Keratinocyte (primary cell): ENCODE measurements around the gene BCOR. TPM values are rescaled to one million over a fixed set of nuclear protein-coding genes. Genes with fewer than 3 reads are reported as not detected.

Source experiments
- DNase-seq: peaks from one replicate; pipeline ENCODE4 v3.0.0-alpha.2; 2011; ENCODE audit warnings: low read depth, missing footprints, low spot score
- FAIRE-seq: peaks from 2 replicates; lab custom pipeline; 2011; peaks lifted over from hg19 to GRCh38; lab: Jason Lieb, UNC
- H2AFZ ChIP-seq: 2 replicates; pipeline ENCODE4 v1.6.0; 2012; ENCODE audit warnings: low read length, control low read depth, inconsistent platforms; ENCODE audit not compliant: control insufficient read depth
- H3K27ac ChIP-seq: 2 replicates; pipeline ENCODE4 v1.5.1; 2011; ENCODE audit warnings: low read length; ENCODE audit not compliant: control insufficient read depth, insufficient read depth
- H3K27me3 ChIP-seq: 3 replicates; pipeline ENCODE4 v1.6.0; 2011; ENCODE audit warnings: low read length; ENCODE audit not compliant: control insufficient read depth, insufficient read depth; ENCODE audit errors: extremely low read depth
- H3K36me3 ChIP-seq, 2 experiments: 2 replicates in 1 of 2; 3 replicates in 1 of 2; pipeline ENCODE4 v1.5.1; 2011; ENCODE audit warnings: low read length in 2 of 2, mild to moderate bottlenecking in 1 of 2; ENCODE audit not compliant: control insufficient read depth in 2 of 2, insufficient read depth in 2 of 2; ENCODE audit errors: extremely low read depth in 1 of 2
- H3K4me1 ChIP-seq: 3 replicates; pipeline ENCODE4 v1.5.1; 2011; ENCODE audit warnings: low read length; ENCODE audit not compliant: control insufficient read depth, insufficient read depth; ENCODE audit errors: extremely low read depth
- H3K4me2 ChIP-seq: 3 replicates; pipeline ENCODE4 v1.6.0; 2011; ENCODE audit warnings: low read depth, low read length; ENCODE audit not compliant: control insufficient read depth, insufficient read depth; ENCODE audit errors: extremely low read depth
- H3K4me3 ChIP-seq, 3 experiments: fragments of 200-600 bp in 1 of 3; sonication (generic) in 1 of 3; 2 replicates in 2 of 3; 3 replicates in 1 of 3; pipeline ENCODE4 v1.5.1; 2011 to 2016; ENCODE audit warnings: low read length in 3 of 3, mild to moderate bottlenecking in 3 of 3, control low read depth in 2 of 3, inconsistent platforms in 1 of 3, low read depth in 1 of 3, mixed read lengths in 1 of 3, mixed run types in 1 of 3, moderate library complexity in 1 of 3; ENCODE audit not compliant: control insufficient read depth in 2 of 3, insufficient read depth in 2 of 3; ENCODE audit errors: extremely low read depth in 1 of 3
- H3K79me2 ChIP-seq: 2 replicates; pipeline ENCODE4 v1.6.0; 2012; ENCODE audit warnings: low read length; ENCODE audit not compliant: control insufficient read depth, insufficient read depth
- H3K9ac ChIP-seq: 3 replicates; pipeline ENCODE4 v1.6.0; 2011; ENCODE audit warnings: low read length; ENCODE audit not compliant: control insufficient read depth, insufficient read depth; ENCODE audit errors: extremely low read depth
- H3K9me1 ChIP-seq: 3 replicates; pipeline ENCODE4 v1.6.0; 2011; ENCODE audit warnings: low read length; ENCODE audit not compliant: control insufficient read depth, insufficient read depth; ENCODE audit errors: extremely low read depth
- H3K9me3 ChIP-seq: 2 replicates; pipeline ENCODE4 v1.5.1; 2012; ENCODE audit warnings: low read depth, low read length; ENCODE audit not compliant: control insufficient read depth
- H4K20me1 ChIP-seq: 3 replicates; pipeline ENCODE4 v1.6.0; 2011; ENCODE audit warnings: low read length; ENCODE audit not compliant: control insufficient read depth, insufficient read depth; ENCODE audit errors: extremely low read depth
- EZH2 ChIP-seq: IDR thresholded peaks from one replicate; pipeline ENCODE4 v1.6.1; 2012; ENCODE audit warnings: inconsistent platforms, mild to moderate bottlenecking, low read length, moderate library complexity
- dilution Hi-C: fragments of 300-500 bp; cut with MboI; formaldehyde crosslinking; loops from one replicate; pipeline ENCODE4 v1.7.0; 2020; ENCODE audit warnings: low sequenced_read_pairs; ENCODE audit not compliant: extremely low pct_ligation_motif_present
- polyA plus RNA-seq, 5 experiments: library from polyadenylated mRNA; depleted of rRNA in 3 of 5; stranded (reverse) in 3 of 5; stranded (forward) in 1 of 5; unstranded in 1 of 5; fragments of >200 nt; gene quantifications; 1 replicate in 1 of 5; 2 replicates in 3 of 5; 3 replicates in 1 of 5; pipeline versions ENCODE4 v1.2.1 to v1.2.3, GENCODE V29; 2011 to 2012; ENCODE audit warnings: missing spikeins in 2 of 5, low read depth in 1 of 5, low replicate concordance in 1 of 5
- TF ChIP-seq, protein P1 (sequence below), 3 experiments: IDR thresholded peaks in 1 of 3; conservative IDR thresholded peaks in 1 of 3; optimal IDR thresholded peaks in 1 of 3; 2 replicates in 2 of 3; 3 replicates in 1 of 3; pipeline versions ENCODE3 to v1.5.1; 2011; ENCODE audit warnings: low read length in 3 of 3, mild to moderate bottlenecking in 3 of 3, moderate library complexity in 2 of 3, control low read depth in 1 of 3, inconsistent platforms in 1 of 3; ENCODE audit not compliant: insufficient read depth in 2 of 3; ENCODE audit errors: extremely low read depth in 1 of 3

The BCOR gene
- polyA plus RNA-seq, 1 donor (not counting 4 experiments of a cell fraction or from before 2014, with no cell fraction given): 5.0 TPM

DNA sequence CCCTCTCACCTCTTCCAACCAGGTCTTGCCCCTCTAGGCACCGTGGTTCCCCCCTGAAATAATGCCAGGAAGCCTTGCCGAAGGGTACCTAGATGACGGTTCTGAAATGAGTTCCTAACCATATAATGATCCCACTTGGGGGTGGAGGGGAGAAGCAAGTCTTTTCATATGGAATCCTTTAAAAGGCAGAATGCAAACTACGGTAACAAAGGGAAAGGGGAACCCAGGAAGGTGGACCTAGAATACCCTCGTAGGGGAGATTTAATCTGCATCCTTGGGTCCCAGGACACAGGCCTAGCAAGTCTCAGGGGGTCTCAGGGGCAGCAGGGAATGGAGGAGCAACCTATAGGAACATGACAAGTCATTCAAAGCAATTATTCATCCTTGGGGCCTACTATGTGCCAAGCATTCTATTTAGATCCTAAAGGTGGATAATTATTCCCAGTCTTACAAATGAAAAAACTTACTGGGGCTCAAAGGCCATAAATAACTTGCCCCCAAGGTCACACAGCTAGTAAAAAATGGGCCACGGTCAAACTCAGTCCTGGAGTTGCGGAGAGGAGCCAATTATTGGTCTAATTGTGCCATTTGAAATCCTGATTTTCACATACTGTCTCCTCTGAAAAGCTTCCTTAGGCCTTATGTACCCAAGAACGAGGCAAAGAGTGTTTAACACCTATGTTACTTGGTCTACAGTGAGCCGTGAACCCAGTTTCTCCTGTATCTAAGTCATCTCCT, 8.8 kb downstream of the BCOR start:
- no peak overlapping the region for H3K4me2 ChIP-seq
- no peak for TF ChIP-seq EZH2
- TF ChIP-seq, protein P1, sequence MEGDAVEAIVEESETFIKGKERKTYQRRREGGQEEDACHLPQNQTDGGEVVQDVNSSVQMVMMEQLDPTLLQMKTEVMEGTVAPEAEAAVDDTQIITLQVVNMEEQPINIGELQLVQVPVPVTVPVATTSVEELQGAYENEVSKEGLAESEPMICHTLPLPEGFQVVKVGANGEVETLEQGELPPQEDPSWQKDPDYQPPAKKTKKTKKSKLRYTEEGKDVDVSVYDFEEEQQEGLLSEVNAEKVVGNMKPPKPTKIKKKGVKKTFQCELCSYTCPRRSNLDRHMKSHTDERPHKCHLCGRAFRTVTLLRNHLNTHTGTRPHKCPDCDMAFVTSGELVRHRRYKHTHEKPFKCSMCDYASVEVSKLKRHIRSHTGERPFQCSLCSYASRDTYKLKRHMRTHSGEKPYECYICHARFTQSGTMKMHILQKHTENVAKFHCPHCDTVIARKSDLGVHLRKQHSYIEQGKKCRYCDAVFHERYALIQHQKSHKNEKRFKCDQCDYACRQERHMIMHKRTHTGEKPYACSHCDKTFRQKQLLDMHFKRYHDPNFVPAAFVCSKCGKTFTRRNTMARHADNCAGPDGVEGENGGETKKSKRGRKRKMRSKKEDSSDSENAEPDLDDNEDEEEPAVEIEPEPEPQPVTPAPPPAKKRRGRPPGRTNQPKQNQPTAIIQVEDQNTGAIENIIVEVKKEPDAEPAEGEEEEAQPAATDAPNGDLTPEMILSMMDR (optimal IDR thresholded peaks at IDR 0.05 in 1 of 3, IDR thresholded peaks at IDR 0.05 in 1 of 3, conservative IDR thresholded peaks at IDR 0.05 in 1 of 3; ENCODE audit: extremely low read depth in 1 of 3, insufficient read depth in 2 of 3, low read length in 3 of 3): no peak
- H3K27ac ChIP-seq: no peak overlapping the region
- DNase-seq: no peak
- H3K9me3 ChIP-seq: no peaks in the 10 kb centered on the region
- H3K79me2 ChIP-seq: peaks cover 23% of the 10 kb centered on the region
- H3K9ac ChIP-seq: no peak overlapping the region
- dilution Hi-C loops: no loop called here
- no peak overlapping the region for H2AFZ ChIP-seq
- H4K20me1 ChIP-seq: no peaks in the 10 kb centered on the region
- H3K9me1 ChIP-seq: no peaks in the 10 kb centered on the region
- no peak for FAIRE-seq
- H3K4me3 ChIP-seq: no peak overlapping the region
- H3K4me1 ChIP-seq: peaks cover 14% of the 10 kb centered on the region
- no peaks in the 10 kb centered on the region for H3K36me3 ChIP-seq
- H3K27me3 ChIP-seq: peaks cover 15% of the 10 kb centered on the region

DNA sequence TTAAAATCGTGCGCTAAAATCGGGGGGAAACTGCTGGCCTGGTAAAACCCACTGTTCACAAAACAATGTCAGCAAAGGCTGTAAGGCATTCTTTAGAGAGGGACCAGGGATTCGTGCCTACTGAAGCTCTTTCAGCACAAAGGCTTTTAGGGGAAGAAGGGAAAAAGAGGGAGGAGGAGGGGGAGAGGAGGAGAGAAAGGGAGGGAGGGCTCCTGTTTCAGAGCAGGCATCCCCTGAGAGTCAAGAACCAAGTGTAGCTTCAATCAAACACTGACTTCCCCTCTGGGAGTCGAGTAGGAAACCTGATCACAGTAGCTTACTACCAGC, 9.5 kb downstream of the BCOR start:
- H3K36me3 ChIP-seq: no peaks in the 10 kb centered on the region
- H3K4me3 ChIP-seq: no peak overlapping the region
- dilution Hi-C loops: no loop called here
- no peak overlapping the region for H3K27ac ChIP-seq
- peaks cover 15% of the 10 kb centered on the region for H3K27me3 ChIP-seq
- H3K79me2 ChIP-seq: peaks cover 26% of the 10 kb centered on the region
- no peak overlapping the region for H3K9ac ChIP-seq
- no peak overlapping the region for H3K4me2 ChIP-seq
- no peak for FAIRE-seq
- no peak for DNase-seq
- no peaks in the 10 kb centered on the region for H4K20me1 ChIP-seq
- H3K4me1 ChIP-seq: peaks cover 15% of the 10 kb centered on the region
- no peaks in the 10 kb centered on the region for H3K9me1 ChIP-seq
- H3K9me3 ChIP-seq: no peaks in the 10 kb centered on the region
- no peak for TF ChIP-seq EZH2
- TF ChIP-seq, protein P1 (optimal IDR thresholded peaks at IDR 0.05 in 1 of 3, IDR thresholded peaks at IDR 0.05 in 1 of 3, conservative IDR thresholded peaks at IDR 0.05 in 1 of 3; ENCODE audit: extremely low read depth in 1 of 3, insufficient read depth in 2 of 3, low read length in 3 of 3): no peak
- H2AFZ ChIP-seq: no peak overlapping the region
